Measurements from ENCODE around the gene IMMP2L. TPM values are rescaled to one million over a fixed set of nuclear protein-coding genes. Genes with fewer than 3 reads are reported as not detected.

The IMMP2L gene
- total RNA-seq, 1 donor from 2014 or later: 19.0 TPM

DNA sequence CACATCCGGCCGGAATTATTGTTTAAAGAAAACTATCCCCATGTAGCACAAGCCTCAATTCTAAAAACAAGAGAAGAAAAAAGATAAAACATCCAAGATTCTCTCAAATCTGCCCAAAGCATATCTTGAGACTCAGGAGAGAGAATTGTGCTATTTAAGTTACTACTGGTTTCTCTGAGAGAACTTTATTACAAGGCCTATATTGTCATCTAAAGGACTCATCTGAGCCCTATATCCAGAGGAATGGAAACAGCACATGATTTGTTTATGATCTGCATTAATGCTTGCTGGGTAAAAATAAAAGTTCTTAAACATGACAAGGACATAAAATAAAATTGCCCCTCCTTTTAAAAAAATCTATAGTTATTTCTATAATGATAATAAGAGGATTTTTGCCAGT lies 446.3 kb downstream of the IMMP2L start:
- FAIRE-seq (no peak), DNase-seq (ENCODE audit: low read depth) (no peak)
- H3K36me3 ChIP-seq (ENCODE audit: control insufficient read depth, insufficient read depth, low read length): no peaks in the 10 kb centered on the region
- no peaks in the 10 kb centered on the region for H3K27me3 ChIP-seq (ENCODE audit: control insufficient read depth, insufficient read depth, low read length)
- no peak for TF ChIP-seq CTCF (IDR thresholded peaks at IDR 0.05; ENCODE audit: insufficient read depth, low read length, severe bottlenecking)
- H3K4me3 ChIP-seq (ENCODE audit: low read depth, low read length): no peak overlapping the region

DNA sequence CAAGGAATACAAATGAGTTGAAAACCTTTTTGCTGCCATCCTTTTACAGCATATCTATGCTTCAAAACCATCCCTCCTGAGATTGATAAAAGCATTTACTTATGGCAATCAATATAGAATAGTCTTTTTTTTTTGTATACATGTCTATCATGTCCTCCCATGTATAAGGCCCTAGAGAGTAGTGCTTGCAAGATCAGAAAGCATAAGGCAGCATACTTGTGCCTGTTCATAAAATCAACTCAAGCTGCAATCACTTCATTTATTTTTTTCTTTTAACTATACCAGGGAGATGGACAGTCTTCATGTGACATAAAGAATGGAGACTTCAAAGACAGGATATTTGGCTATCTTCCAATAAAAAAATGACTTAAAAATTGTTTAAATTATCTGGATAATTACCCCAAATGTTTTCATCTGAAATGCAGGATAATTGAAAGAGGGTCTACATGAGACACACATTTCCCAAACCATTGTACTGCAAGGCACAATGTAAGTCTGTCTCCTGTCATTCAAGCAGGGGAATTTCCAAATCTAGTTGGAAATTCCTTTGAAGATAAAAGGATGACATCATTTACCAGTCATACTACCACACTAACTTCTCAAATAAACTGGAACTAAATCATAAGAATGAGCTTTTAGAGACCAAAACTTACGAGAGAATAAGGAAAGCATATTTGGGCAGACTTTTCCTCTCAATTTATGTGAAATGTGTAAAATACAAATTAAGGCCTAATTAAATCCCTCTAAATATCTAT lies 448.9 kb downstream of the IMMP2L start:
- H3K36me3 ChIP-seq (ENCODE audit: control insufficient read depth, insufficient read depth, low read length): no peaks in the 10 kb centered on the region
- FAIRE-seq: no peak
- no peaks in the 10 kb centered on the region for H3K27me3 ChIP-seq (ENCODE audit: control insufficient read depth, insufficient read depth, low read length)
- H3K4me3 ChIP-seq (ENCODE audit: low read depth, low read length): no peak overlapping the region
- TF ChIP-seq CTCF (IDR thresholded peaks at IDR 0.05; ENCODE audit: insufficient read depth, low read length, severe bottlenecking): no peak
- DNase-seq (ENCODE audit: low read depth): peak; percentile 78

DNA sequence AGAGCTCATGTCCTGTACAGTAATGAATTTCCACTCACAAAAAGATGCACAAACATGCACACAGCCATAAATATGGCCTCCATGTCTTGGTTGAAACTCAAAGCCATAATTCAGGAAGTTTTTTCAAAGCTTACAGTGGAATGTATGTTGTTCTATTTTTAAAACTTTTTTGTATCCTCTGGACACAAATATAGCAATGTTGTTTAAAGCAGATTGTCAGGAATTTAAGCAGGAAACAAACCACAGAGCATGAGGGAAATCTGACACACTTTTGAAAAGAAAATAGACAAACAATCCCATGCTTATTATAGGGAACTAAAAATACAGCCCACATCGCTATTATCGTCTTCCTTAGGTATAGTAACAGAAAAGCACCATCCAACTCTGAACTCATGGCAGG lies 449.9 kb downstream of the IMMP2L start:
- DNase-seq (ENCODE audit: low read depth) (no peak), FAIRE-seq (no peak)
- no peaks in the 10 kb centered on the region for H3K36me3 ChIP-seq (ENCODE audit: control insufficient read depth, insufficient read depth, low read length)
- H3K4me3 ChIP-seq (ENCODE audit: low read depth, low read length): no peak overlapping the region
- H3K27me3 ChIP-seq (ENCODE audit: control insufficient read depth, insufficient read depth, low read length): no peaks in the 10 kb centered on the region
- no peak for TF ChIP-seq CTCF (IDR thresholded peaks at IDR 0.05; ENCODE audit: insufficient read depth, low read length, severe bottlenecking)

DNA sequence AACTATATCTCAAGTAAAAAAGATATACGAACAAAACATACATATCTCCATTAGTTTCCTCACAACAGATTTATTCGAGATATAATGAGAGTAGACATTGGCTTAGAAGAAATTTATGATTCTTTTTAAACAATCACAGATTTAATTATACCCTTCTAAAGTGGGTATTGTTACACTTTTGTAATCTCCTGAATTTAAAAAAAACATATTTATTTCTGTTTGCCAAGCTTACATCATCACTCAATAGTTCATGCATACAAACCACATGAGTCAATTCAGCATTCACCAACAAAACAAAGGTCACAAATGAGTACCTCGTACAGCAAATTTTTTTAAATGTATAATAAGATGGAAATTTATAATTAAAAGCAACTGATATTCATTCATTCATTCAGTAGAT lies 453.8 kb downstream of the IMMP2L start:
- Histone ChIP-seq H3K4me3 (ENCODE audit: low read depth, low read length) (no peak overlapping the region), H3K36me3 (ENCODE audit: control insufficient read depth, insufficient read depth, low read length) (no peaks in the 10 kb centered on the region), H3K27me3 (ENCODE audit: control insufficient read depth, insufficient read depth, low read length) (no peaks in the 10 kb centered on the region)
- DNase-seq (ENCODE audit: low read depth) (peak; percentile 74), FAIRE-seq (no peak)
- TF ChIP-seq CTCF (IDR thresholded peaks at IDR 0.05; ENCODE audit: insufficient read depth, low read length, severe bottlenecking): no peak

DNA sequence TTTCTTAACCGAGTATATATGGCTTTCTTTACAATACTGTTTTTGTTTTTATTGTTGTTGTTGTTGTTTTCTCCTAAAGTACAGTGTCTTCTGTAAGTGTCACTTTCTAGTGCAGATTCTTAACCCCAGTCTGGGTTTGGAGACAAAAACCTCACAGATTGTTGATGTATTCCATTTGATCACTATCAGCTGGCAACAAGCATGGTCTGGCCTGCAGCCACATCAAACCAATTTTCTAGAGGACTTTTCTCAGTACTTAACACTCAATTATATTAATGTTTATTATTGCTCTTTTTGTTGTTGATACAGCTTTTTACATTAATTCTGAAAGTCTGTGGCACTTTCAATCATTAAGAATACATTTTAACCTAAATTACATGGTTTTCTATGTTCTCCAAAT lies 454.3 kb downstream of the IMMP2L start:
- no peak overlapping the region for H3K4me3 ChIP-seq (ENCODE audit: low read depth, low read length)
- no peaks in the 10 kb centered on the region for H3K36me3 ChIP-seq (ENCODE audit: control insufficient read depth, insufficient read depth, low read length)
- FAIRE-seq: no peak
- DNase-seq (ENCODE audit: low read depth): no peak
- TF ChIP-seq CTCF (IDR thresholded peaks at IDR 0.05; ENCODE audit: insufficient read depth, low read length, severe bottlenecking): no peak
- no peaks in the 10 kb centered on the region for H3K27me3 ChIP-seq (ENCODE audit: control insufficient read depth, insufficient read depth, low read length)

- DNase-seq (ENCODE audit: low read depth): peak; percentile 21
- Histone ChIP-seq H3K27me3 (ENCODE audit: control insufficient read depth, insufficient read depth, low read length) (no peaks in the 10 kb centered on the region), H3K36me3 (ENCODE audit: control insufficient read depth, insufficient read depth, low read length) (no peaks in the 10 kb centered on the region), H3K4me3 (ENCODE audit: low read depth, low read length) (no peak overlapping the region)
- FAIRE-seq: no peak
- TF ChIP-seq CTCF (IDR thresholded peaks at IDR 0.05; ENCODE audit: insufficient read depth, low read length, severe bottlenecking): no peak
These were observed 454.7 kb downstream of the IMMP2L start for GRCh38 chr7:111107579-111107978.
